AG04450 (cell line): ENCODE data around the gene HNRNPR. TPM values are rescaled to one million over a fixed set of nuclear protein-coding genes. Genes with fewer than 3 reads are reported as not detected.

Source experiments
- CTCF ChIA-PET: fragments of 300-600, 350-600 bp; formaldehyde crosslinking; extraction: SDS; loops from one replicate; lab custom pipeline; 2022; ENCODE audit warnings: antibody characterized with exemption, inconsistent platforms; lab: Charles Lee
- POLR2A ChIA-PET: fragments of 350-600 bp; formaldehyde crosslinking; extraction: SDS; loops from one replicate; lab custom pipeline; 2021; ENCODE audit warnings: antibody characterized with exemption, inconsistent platforms; lab: Yijun Ruan, JAX
- DNase-seq: peaks from one replicate; pipeline ENCODE4 v3.0.0-alpha.2; 2011; ENCODE audit warnings: low read depth, low spot score
- H3K27ac ChIP-seq: one replicate; pipeline ENCODE4 v1.5.1; 2012; ENCODE audit warnings: low read depth, low read length, control low read depth
- H3K27me3 ChIP-seq: one replicate; pipeline ENCODE4 v1.6.0; 2012; ENCODE audit warnings: low read length; ENCODE audit not compliant: control insufficient read depth, insufficient read depth
- H3K4me3 ChIP-seq: 2 replicates; pipeline ENCODE4 v1.5.1; 2011; ENCODE audit warnings: mild to moderate bottlenecking, low read depth, low read length, control low read depth
- H3K9me3 ChIP-seq: 2 replicates; pipeline ENCODE4 v1.5.1; 2012; ENCODE audit warnings: low read length; ENCODE audit not compliant: control insufficient read depth, insufficient read depth
- CTCF ChIP-seq: IDR thresholded peaks from 2 replicates; pipeline ENCODE4 v1.5.1; 2011; ENCODE audit warnings: low read depth, low read length, control low read depth, inconsistent platforms
- polyA plus RNA-seq: library from polyadenylated mRNA; depleted of rRNA; stranded (reverse); fragments of >200 nt; gene quantifications from 2 replicates; pipeline ENCODE4 v1.2.3, GENCODE V29; 2011

The HNRNPR gene
- polyA plus RNA-seq, 1 experiment: 171 TPM

GRCh38 chr1:23343221-23344110 is 618 bp downstream of the HNRNPR start:
- DNase-seq: peak; percentile 45
- H3K9me3 ChIP-seq: peaks cover 4% of the 10 kb centered on the region; the same call in 1 of the 2 replicates
- peak overlapping the region; percentile 83 for H3K4me3 ChIP-seq
- H3K27me3 ChIP-seq: no peaks in the 10 kb centered on the region
- CTCF ChIA-PET: interaction anchor here (1.2 kb wide), 2 partner anchors 79 to 196 kb away, joined by 4 to 9 read pairs; no protein-coding TSS in a partner anchor
- TF ChIP-seq CTCF: no peak
- peak overlapping the region; percentile 86 for H3K27ac ChIP-seq
- POLR2A ChIA-PET: interaction anchor here (0.6 to 2.1 kb wide), 21 partner anchors 9 to 1073 kb away, joined by 3 to 41 read pairs (median 7); partner anchors contain the start of genes ASAP3, RPL11 and ZNF436

GRCh38 chr1:23341931-23342692 is 2.0 kb downstream of the HNRNPR start:
- ChIA-PET CTCF (interaction anchor here (1.0 to 1.1 kb wide), 2 partner anchors 26 to 62 kb away, joined by 3 read pairs; no protein-coding TSS in a partner anchor), POLR2A (interaction anchor here (0.6 to 1.0 kb wide), 3 partner anchors 62 to 326 kb away, joined by 3 to 4 read pairs (median 3); no protein-coding TSS in a partner anchor)
- H3K4me3 ChIP-seq: peak overlapping the region; percentile 83
- no peak for TF ChIP-seq CTCF
- no peak for DNase-seq
- peaks cover 4% of the 10 kb centered on the region; the same call in 1 of the 2 replicates for H3K9me3 ChIP-seq
- no peaks in the 10 kb centered on the region for H3K27me3 ChIP-seq
- no peak overlapping the region for H3K27ac ChIP-seq

- DNase-seq: no peak
- ChIA-PET POLR2A (interaction anchor here (0.6 kb wide), 1 partner anchor 18 kb away, joined by 3 read pairs; no protein-coding TSS in a partner anchor), CTCF (interaction anchor here (0.6 to 1.3 kb wide), 3 partner anchors 64 to 218 kb away, joined by 3 to 5 read pairs (median 3); no protein-coding TSS in a partner anchor)
- TF ChIP-seq CTCF: no peak
- Histone ChIP-seq H3K9me3 (no peaks in the 10 kb centered on the region; the same call in 1 of the 2 replicates), H3K27ac (no peak overlapping the region), H3K27me3 (no peaks in the 10 kb centered on the region), H3K4me3 (no peak overlapping the region)
These were observed 4.5 kb downstream of the HNRNPR start for GRCh38 chr1:23339632-23340031.

- H3K27ac ChIP-seq: no peak overlapping the region
- CTCF ChIA-PET: interaction anchor here (1.2 to 1.7 kb wide), 3 partner anchors 65 to 159 kb away, joined by 3 to 7 read pairs (median 4); no protein-coding TSS in a partner anchor
- no peak for DNase-seq
- POLR2A ChIA-PET: no interaction called here
- no peaks in the 10 kb centered on the region; the same call in 1 of the 2 replicates for H3K9me3 ChIP-seq
- H3K4me3 ChIP-seq: no peak overlapping the region
- no peaks in the 10 kb centered on the region for H3K27me3 ChIP-seq
- TF ChIP-seq CTCF: no peak
These were observed 6.2 kb downstream of the HNRNPR start for GRCh38 chr1:23337869-23338268.
